NK-92 (cell line): ENCODE results near the gene RAB15.

ENCODE experiments used
- DNase-seq: peaks from one replicate; lab custom pipeline; 2025; ENCODE audit not compliant: unreplicated experiment; lab: John Stamatoyannopoulos, UW

RAB15 gene

DNA sequence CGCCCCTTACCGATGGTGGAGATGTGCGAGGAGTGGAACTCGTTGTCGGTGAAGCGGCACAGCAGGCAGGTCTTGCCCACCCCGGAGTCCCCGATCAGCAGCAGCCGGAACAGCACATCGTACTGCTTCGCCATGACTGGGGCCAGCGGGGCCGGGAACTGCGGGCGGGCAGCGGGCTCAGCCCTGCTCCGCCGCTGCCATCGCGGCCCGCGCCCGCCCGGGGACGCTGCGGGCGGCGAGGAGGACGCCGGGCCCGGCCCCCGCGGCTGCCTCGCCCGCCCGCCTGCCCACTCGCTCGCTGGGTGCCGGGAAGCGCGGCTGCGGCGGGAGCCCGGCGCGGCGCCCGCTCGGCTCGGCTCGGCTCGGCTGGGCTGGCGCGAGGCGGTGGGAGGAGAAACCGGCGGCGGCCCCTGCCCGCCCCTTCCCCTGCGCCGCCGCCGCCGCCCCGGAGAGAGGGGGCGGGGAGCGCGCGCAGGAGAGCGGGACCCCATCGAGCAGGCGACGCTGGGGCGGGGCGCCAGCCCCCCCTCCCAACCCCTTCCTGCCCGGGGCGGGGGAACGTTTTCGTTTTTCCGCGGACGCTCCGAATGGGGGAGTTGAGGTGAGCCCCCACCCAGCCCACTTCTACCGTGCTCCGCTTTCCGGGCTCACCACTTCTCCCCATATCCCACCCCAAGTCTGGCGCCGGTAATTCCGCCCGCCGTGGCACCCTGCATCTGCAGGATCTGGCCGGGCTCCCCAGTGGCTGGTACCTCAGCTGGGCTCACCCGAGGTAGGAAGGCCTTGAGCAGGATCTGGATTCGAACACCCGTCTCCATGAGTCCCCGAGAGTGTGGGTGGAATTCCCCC, at the start of gene RAB15:
Gene RAB15 (minus strand): TSS at position 394 of the 849 bp plus-strand sequence. CDS start 260 bp downstream, at position 134.
- no peak for DNase-seq

GRCh38 chr14:65019944-65020566, 47.9 kb upstream of the RAB15 start:
- DNase-seq: no peak

GRCh38 chr14:65016471-65016870, 44.3 kb upstream of the RAB15 start:
- DNase-seq: no peak

- DNase-seq: no peak
Measured at GRCh38 chr14:65015391-65015790, 43.3 kb upstream of the RAB15 start.

GRCh38 chr14:65012353-65012752, 40.2 kb upstream of the RAB15 start:
- DNase-seq: no peak

GRCh38 chr14:65011538-65011937, 39.4 kb upstream of the RAB15 start:
- DNase-seq: no peak

DNA sequence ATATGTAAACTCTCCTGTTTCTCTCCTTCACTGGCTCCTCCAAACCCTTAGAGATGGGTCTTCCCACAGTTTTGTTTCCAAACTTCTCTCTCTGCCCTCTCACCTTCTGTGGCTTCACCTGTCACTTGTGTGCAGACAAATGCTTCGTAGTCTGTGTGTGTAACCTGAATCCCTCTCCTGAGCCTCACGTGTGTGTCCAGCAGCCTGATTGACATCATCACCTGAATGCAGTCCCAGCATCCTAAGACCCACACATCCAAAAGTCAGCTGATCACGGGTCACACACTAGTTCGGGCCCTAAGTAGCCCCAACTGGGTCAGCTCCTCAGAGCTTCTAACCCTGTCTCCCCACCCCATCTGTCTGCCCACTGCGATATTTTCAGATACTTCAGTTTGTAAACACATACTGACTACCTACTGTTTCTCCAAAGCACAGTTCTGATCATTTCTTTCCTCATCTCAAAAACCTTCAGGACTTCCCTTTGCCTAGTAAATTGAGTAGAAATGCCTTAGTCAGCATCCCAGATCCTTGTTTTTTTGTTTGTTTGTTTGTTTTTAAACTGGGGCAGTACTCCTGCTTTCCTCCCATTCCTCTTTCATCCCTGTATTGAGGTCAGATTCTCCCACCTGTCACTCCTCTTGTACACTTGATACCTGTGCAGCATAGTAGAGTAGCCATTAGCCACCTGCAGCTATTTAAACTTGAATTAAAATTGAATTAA, 38.2 kb upstream of the RAB15 start:
- no peak for DNase-seq

DNA sequence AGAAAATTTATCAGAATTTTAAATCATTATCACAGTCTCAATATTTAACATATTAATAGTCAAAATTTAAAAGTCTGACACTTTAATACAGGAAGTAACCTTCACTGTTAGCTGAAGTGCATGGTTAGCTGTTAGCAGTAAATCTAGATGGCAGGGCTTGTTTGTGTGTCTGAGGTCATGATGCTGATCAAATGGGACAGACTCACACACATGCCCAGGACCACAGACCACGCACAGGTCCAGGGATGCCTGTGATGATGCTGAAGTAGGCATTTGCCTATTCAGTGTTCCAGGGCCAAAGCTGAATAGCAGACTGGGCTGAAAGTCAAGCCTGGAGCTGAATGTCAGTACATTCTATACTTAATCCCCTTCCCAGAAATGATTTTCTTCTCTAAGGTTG, 35.1 kb upstream of the RAB15 start:
- no peak for DNase-seq

- DNase-seq: no peak
Measured at GRCh38 chr14:65006261-65006721, 34.2 kb upstream of the RAB15 start.

DNA sequence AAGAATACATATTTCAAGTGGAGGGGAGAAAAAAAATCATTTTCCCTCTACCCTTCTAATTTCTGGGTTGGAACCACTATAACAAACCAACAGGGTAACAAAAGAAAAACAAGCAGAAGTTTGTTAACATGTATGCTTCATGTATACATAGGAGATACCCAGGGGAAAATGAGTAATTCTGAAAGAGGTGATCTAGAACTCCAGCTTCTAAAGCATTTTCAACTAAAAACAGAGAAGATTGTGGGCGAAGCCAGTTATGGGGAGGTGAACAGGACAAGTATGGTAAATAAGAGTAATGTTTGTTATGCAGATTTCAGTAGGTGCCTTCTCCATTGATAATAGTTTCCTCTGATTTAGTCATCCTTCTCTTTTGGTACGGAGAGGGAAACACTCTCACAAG, 31.3 kb upstream of the RAB15 start:
- DNase-seq: no peak

DNA sequence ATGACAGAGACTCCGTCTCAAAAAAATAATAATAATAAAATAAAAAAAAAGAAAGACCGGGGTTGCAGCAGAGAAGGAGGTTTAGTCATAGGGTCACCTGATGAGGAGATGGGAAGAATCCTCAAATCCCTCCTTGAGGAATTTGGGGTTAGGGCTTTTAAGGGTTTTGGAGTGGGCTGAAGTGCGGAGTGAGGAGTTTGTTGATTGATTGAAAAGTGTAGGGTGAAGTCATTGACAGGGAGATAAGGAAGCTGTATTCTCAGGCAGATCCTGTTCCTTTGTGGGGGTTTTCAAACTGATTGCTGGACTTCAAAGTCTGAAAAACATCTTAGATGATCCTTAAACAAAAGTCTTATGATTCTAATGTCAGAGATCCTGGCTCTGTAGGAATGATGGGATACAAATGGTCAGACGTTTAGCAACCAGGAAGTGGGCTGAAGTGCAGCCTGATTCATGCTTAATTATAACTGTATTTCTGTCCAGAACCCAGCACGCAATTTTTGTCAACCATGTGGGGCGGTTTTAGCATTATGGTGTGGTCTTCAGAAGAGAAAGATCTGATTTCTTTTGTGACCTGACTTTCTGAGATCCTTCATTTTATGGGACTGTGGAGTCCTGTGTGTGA, 30.6 kb upstream of the RAB15 start:
- no peak for DNase-seq

- no peak for DNase-seq
Measured at GRCh38 chr14:65001723-65002122, 29.6 kb upstream of the RAB15 start.

- DNase-seq: no peak
Measured at GRCh38 chr14:65000898-65001591, 28.9 kb upstream of the RAB15 start.

DNA sequence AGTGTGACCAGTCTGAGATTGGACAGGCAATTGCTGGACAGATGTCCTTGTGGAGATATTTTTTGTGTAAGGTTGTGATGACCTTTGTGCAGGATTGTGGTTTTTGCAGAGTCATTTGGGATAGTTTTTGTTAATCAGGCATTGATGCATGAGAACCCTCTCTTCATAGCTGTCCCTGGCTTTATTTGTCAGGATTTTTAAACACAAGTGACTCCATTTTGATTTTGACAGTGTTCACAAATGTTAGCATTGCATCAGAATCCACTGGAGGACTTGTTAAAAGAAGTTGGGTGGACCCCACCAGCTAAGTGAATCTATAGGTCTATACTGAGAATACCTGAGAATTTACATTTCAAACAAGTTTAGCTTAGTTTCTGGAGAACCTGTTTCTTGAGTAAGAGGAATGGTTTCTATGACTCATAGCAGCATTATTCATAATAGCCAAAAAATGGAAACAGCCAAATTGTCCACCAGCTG, 26.4 kb upstream of the RAB15 start:
- DNase-seq: no peak

DNA sequence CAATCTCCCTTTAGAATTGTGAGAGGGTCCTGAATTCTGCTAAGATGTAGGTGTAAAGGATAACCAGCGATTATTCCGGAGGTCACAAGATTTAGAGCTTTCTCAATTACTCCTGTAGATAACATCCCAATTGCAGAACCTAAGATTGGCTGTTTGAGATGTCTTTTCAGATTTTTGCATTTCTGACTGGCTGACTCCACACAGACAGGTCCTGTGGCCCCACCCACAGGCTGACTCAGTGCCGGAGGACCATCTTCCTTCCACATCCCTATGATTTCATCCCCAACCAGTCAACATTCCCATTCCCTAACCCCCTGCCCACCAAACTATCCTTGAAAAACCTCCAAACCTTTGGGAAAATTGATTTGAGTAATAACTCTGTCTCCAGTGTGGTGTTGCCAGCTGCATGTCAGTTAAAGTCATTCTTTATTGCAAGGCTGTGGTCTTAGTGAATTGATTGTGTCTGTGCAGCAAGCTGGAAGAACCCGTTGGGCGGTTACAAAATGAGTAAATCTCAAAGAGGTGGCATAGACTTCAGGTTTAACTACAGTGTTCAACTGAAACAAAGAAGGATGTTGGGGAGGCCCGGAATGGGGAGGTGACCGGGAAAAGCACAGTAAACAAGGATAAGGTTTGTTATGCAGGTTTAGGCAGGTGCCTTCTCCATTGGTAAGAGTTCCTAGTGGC, 25.1 kb upstream of the RAB15 start:
- no peak for DNase-seq

DNA sequence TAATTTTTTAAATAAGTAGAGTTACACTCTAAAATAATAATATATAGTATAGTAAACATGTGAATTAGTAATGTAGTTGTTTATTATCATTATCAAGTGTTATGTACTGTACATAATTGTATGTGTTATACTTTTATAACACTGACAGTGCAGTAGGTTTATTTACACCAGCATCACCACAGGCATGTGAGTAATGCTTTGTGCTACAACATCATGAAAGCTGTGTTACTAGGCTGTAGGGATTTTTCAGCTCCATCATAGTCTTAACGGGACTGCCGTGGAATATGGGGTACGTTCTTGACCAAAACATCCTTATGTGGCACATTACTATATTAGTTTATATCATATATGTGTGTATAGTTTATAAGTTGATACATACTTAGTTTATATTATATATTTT, 23.2 kb upstream of the RAB15 start:
- DNase-seq: no peak

DNA sequence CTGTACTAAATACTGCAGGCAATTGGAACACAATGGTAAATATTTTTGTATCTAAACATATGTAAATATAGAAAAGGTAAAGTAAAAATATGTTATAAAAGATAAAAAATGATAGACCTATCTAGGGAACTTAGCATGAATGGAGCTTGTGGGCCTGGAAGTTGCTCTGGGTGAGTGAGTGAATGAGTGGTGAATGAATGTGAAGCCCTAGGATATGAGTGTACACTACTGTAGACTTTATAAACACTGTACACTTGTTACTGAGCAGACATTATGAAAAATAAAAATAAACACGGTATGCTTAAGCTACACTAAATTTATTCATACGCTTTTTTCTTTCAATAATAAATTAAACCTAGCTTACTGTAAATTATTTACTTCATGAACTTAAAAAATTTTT, 22.4 kb upstream of the RAB15 start:
- DNase-seq: no peak

GRCh38 chr14:64993266-64993930, 21.3 kb upstream of the RAB15 start:
- DNase-seq: no peak

DNA sequence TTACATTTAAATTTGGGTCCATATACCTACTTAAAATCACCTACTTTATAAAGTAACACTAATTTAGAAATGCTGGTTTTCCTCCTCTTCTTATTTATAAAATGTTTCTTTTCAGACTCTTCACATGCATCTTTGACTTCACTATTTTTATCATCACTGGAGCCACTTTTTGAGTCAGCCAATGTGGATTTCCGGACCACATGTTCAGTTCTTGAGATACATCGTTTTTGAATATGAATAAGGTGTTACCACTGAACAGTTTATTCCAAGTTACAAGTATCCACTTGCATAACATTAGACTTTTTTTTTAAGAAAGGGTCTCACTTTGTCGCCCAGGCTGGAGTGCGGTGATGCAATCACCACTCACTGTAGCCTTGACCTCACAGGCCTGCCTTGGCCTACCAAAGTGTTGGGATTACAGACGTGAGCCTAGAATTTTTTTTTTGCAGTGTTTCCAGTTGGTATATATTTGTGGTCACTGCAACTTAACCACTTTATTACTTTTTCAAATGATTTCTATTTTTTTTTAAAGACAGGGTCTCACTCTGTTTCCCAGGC, 20.3 kb upstream of the RAB15 start:
- DNase-seq: no peak
